ENCODE measurements around the gene SH3TC1. TPM values are rescaled to one million over a fixed set of nuclear protein-coding genes. Genes with fewer than 3 reads are reported as not detected.
A peak's percentile ranks its signal among the peaks of the same experiment; 100 is the strongest.

SH3TC1 gene
- total RNA-seq, 4 donors from 2014 or later: 15.0 to 78.6 (median 41.4) TPM

DNA sequence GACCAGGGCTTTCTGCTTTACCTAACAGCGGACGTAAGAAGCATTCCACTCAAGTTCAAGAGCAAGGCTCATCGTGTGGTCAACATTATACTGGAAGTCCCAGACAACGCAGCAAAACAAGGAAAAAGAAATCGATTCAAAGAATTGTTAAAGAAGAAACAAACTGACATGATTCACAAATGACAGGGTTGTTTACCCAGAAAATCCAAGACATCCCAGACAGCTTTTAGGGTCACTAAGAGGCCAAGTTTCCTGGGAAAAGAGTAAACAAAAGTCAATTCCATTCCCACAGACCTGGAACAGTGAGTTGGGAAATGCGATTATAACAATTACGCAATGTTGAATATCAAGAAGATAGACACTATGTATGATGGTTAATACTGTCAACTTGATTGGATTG lies 49.0 kb downstream of the SH3TC1 start:
- H3K4me1 ChIP-seq: no peaks in the 10 kb centered on the region
- TF ChIP-seq, protein P1, sequence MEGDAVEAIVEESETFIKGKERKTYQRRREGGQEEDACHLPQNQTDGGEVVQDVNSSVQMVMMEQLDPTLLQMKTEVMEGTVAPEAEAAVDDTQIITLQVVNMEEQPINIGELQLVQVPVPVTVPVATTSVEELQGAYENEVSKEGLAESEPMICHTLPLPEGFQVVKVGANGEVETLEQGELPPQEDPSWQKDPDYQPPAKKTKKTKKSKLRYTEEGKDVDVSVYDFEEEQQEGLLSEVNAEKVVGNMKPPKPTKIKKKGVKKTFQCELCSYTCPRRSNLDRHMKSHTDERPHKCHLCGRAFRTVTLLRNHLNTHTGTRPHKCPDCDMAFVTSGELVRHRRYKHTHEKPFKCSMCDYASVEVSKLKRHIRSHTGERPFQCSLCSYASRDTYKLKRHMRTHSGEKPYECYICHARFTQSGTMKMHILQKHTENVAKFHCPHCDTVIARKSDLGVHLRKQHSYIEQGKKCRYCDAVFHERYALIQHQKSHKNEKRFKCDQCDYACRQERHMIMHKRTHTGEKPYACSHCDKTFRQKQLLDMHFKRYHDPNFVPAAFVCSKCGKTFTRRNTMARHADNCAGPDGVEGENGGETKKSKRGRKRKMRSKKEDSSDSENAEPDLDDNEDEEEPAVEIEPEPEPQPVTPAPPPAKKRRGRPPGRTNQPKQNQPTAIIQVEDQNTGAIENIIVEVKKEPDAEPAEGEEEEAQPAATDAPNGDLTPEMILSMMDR (IDR thresholded peaks at IDR 0.05): no peak
- peak in 2 of 3 donors; percentile 19 to 43 for TF ChIP-seq POLR2AphosphoS5 (IDR thresholded peaks at IDR 0.05)
- TF ChIP-seq POLR2A (IDR thresholded peaks at IDR 0.05): no peak
- 78 to 94% methylated on average over 2 to 7 of the region's 7 CpGs for WGBS, 2 donors (ENCODE audit: low coverage in 1 of 2)
- H3K4me3 ChIP-seq: no peak overlapping the region
- no peak for DNase-seq
- in situ Hi-C loops (cut with MboI; ENCODE audit: low pct_ligation_motif_present in 1 of 4, low pct_unique_long_range_greater_than_20kb in 1 of 4, low sequenced_read_pairs in 3 of 4): loop anchor here in 2 of 4 donors (10.0 to 25.0 kb wide), 3 partner anchors 157 to 339 kb away; partner anchors contain the start of genes CPZ (in 1 of the 2) and GPR78 (in 1 of the 2)
- H3K27ac ChIP-seq: peak overlapping the region; percentile 6 to 42 (median 28)
- intact Hi-C loops (cut with DNase I; ENCODE audit: low total_unique reads): no loop called here
- peaks cover 3% of the 10 kb centered on the region for H3K27me3 ChIP-seq
- H3K36me3 ChIP-seq: no peaks in the 10 kb centered on the region
- no peaks in the 10 kb centered on the region for H3K9me3 ChIP-seq

GRCh38 chr4:8250227-8250626 lies 51.1 kb downstream of the SH3TC1 start:
- Histone ChIP-seq H3K27ac (no peak overlapping the region), H3K4me1 (no peaks in the 10 kb centered on the region), H3K9me3 (no peaks in the 10 kb centered on the region), H3K4me3 (no peak overlapping the region), H3K27me3 (peaks cover 3% of the 10 kb centered on the region), H3K36me3 (no peaks in the 10 kb centered on the region)
- in situ Hi-C loops (cut with MboI; ENCODE audit: low pct_ligation_motif_present in 1 of 4, low pct_unique_long_range_greater_than_20kb in 1 of 4, low sequenced_read_pairs in 3 of 4): no loop called here
- DNase-seq: no peak
- WGBS, 2 donors (ENCODE audit: low coverage in 1 of 2): 47% methylated on average over 3 of the region's 3 CpGs; no CpG with 5 or more reads in 1 of the 2 donors
- intact Hi-C loops (cut with DNase I; ENCODE audit: low total_unique reads): no loop called here
- TF ChIP-seq, protein P1 (IDR thresholded peaks at IDR 0.05): no peak
- TF ChIP-seq POLR2A (IDR thresholded peaks at IDR 0.05) (no peak), POLR2AphosphoS5 (IDR thresholded peaks at IDR 0.05) (no peak), EP300 (IDR thresholded peaks at IDR 0.05; ENCODE audit: low read depth) (no peak)

DNA sequence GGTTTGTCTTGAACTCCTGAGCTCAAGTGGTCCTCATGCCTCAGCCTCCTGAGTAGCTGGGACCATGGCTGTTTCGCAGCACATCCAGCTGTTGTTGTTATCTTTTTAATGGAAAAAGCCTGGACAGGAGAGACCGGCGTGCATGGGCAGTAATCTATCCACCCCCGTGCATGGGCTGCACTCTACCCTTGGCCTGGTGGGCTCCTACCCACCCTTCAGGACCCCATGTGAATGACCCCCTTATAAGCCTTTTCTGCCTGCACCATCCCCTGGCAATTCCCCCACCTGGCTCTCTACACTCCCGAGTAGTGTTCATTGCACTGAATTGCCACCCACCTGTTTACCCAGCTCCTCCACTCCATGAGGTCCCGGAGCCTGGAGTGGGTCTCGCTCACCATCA lies 51.5 kb downstream of the SH3TC1 start:
- intact Hi-C loops (cut with DNase I; ENCODE audit: low total_unique reads): no loop called here
- in situ Hi-C loops (cut with MboI; ENCODE audit: low pct_ligation_motif_present in 1 of 4, low pct_unique_long_range_greater_than_20kb in 1 of 4, low sequenced_read_pairs in 3 of 4): no loop called here
- Histone ChIP-seq H3K27me3 (peaks cover 3% of the 10 kb centered on the region), H3K4me3 (no peak overlapping the region), H3K4me1 (no peaks in the 10 kb centered on the region), H3K27ac (no peak overlapping the region), H3K9me3 (no peaks in the 10 kb centered on the region), H3K36me3 (no peaks in the 10 kb centered on the region)
- no peak for DNase-seq
- 63 to 74% methylated on average over 3 to 7 of the region's 7 CpGs for WGBS, 2 donors (ENCODE audit: low coverage in 1 of 2)
- TF ChIP-seq POLR2AphosphoS5 (IDR thresholded peaks at IDR 0.05) (no peak), EP300 (IDR thresholded peaks at IDR 0.05; ENCODE audit: low read depth) (no peak), POLR2A (IDR thresholded peaks at IDR 0.05) (no peak)
- TF ChIP-seq, protein P1 (IDR thresholded peaks at IDR 0.05): no peak

DNA sequence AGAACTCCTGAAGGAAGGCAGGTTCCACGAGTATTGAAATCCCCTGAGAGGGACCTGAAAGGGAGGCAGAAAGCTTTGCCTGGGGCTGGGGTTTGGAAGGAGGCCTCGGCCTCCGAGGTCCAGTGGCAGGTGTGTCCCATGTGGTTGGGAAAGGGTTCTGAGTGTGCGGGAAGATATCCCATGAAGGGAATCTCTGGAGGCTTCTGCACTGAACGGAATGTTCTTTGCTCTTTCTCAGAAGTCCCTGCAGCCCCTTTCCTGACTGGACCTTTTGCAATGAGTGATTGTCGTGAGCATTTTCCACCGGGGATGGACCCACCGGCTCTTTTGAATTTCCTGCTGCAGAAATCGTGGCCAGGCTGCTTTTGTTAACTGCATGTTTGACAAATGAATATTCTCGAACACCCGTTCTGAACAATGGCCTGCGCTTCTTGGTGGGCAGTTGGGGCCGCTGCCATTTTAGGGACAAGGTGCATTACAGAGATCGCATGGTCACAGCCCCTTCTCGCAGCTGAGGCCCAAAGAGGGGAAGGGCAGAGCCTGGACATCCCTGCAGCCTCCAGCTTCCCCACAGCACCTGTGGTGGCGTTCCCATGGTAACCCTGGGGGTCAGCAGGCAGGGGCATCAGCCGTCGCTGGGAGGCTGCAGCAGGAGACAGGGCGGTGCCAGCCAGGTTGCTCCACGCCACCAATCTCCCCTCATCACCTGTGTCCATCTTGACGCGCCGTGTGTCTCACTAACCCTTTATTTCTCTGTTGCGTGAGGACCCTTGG lies 52.2 kb downstream of the SH3TC1 start:
- 86 to 100% methylated on average over 4 to 24 of the region's 24 CpGs for WGBS, 2 donors (ENCODE audit: low coverage in 1 of 2)
- TF ChIP-seq EP300 (IDR thresholded peaks at IDR 0.05; ENCODE audit: low read depth) (no peak), POLR2A (IDR thresholded peaks at IDR 0.05) (no peak), POLR2AphosphoS5 (IDR thresholded peaks at IDR 0.05) (no peak)
- TF ChIP-seq, protein P1 (IDR thresholded peaks at IDR 0.05): no peak
- H3K27ac ChIP-seq: no peak overlapping the region
- no peak for DNase-seq
- no peaks in the 10 kb centered on the region for H3K36me3 ChIP-seq
- intact Hi-C loops (cut with DNase I; ENCODE audit: low total_unique reads) (no loop called here), in situ Hi-C loops (cut with MboI; ENCODE audit: low pct_ligation_motif_present in 1 of 4, low pct_unique_long_range_greater_than_20kb in 1 of 4, low sequenced_read_pairs in 3 of 4) (no loop called here)
- no peaks in the 10 kb centered on the region for H3K4me1 ChIP-seq
- H3K9me3 ChIP-seq: no peaks in the 10 kb centered on the region
- H3K27me3 ChIP-seq: peaks cover 3% of the 10 kb centered on the region
- no peak overlapping the region for H3K4me3 ChIP-seq

All from transverse colon (tissue), 4 donors.